Heart right ventricle (tissue), 16 donors: Measurements from ENCODE around the gene SUSD2. TPM values are rescaled to one million over a fixed set of nuclear protein-coding genes. Genes with fewer than 3 reads are reported as not detected.
A peak's percentile ranks its signal among the peaks of the same experiment; 100 is the strongest.

Experiments used
- ATAC-seq, 8 donors: fragments of 200-7000 bp; cut with Tn5 transposase; one replicate each; pipeline ENCODE4 v1.9.1; 2020; ENCODE audit warnings: mild to moderate bottlenecking in 8 of 8, moderate library complexity in 8 of 8, moderate number of reproducible peaks in 1 of 8
- DNase-seq, 2 donors: peaks; one replicate each; pipeline ENCODE4 v3.0.0-alpha.2; 2020
- H3K27ac ChIP-seq, 10 donors: fragments of 200-600 bp; sonication (generic) in 2 of 10; one replicate each; pipeline versions ENCODE4 v1.5.0 to v1.8.0; 2020 to 2022; ENCODE audit warnings: mild to moderate bottlenecking in 3 of 10
- H3K27me3 ChIP-seq, 7 donors: fragments of 200-600 bp; one replicate each; pipeline ENCODE4 v1.8.0; 2021 to 2022; ENCODE audit warnings: mild to moderate bottlenecking in 2 of 7
- H3K36me3 ChIP-seq, 9 donors: fragments of 200-600 bp; sonication (generic) in 1 of 9; one replicate each; pipeline versions ENCODE4 v1.5.0 to v1.8.0; 2020 to 2022; ENCODE audit warnings: mild to moderate bottlenecking in 2 of 9
- H3K4me1 ChIP-seq, 9 donors: fragments of 200-600 bp; sonication (generic) in 1 of 9; one replicate each; pipeline versions ENCODE4 v1.5.0 to v1.8.0; 2020 to 2022; ENCODE audit warnings: mild to moderate bottlenecking in 4 of 9
- H3K4me3 ChIP-seq, 10 donors: fragments of 200-600 bp; sonication (generic) in 2 of 10; one replicate each; pipeline versions ENCODE4 v1.5.0 to v1.8.0; 2020 to 2022; ENCODE audit warnings: mild to moderate bottlenecking in 7 of 10, moderate library complexity in 2 of 10
- H3K9me3 ChIP-seq, 11 donors: fragments of 200-600 bp in 10 of 11; sonication (generic) in 2 of 11; one replicate each; pipeline versions ENCODE4 v1.5.0 to v1.8.0; 2013 to 2022; ENCODE audit warnings: mild to moderate bottlenecking in 2 of 11, control low read depth in 1 of 11, moderate library complexity in 1 of 11
- WGBS, 2 donors: extraction: QIAGEN DNeasy Blood & Tissue Kit; methylation state at CpG; one replicate each; pipeline ENCODE4 v1.1.7; 2013; ENCODE audit warnings: inconsistent platforms in 1 of 2; 5-methylcytosine and 5-hydroxymethylcytosine counted together
- intact Hi-C, 10 donors: fragments of 100-400 bp; cut with DNase I; formaldehyde crosslinking; loops; one replicate each; pipeline versions ENCODE4 v1.11.1 to v1.14.2; 2022
- polyA plus RNA-seq, 2 donors: library from polyadenylated mRNA; stranded (reverse); fragments of 200-250 nt; gene quantifications; one replicate each; pipeline ENCODE4 v1.2.3, GENCODE V29; 2013
- total RNA-seq, 10 donors: library from RNA; stranded (reverse); fragmentation: NEBNext Ultra II Directional in 3 of 10; extraction: Animal tissue kit (Norgen Biotek cat#: 25700) in 3 of 10; gene quantifications; one replicate each; pipeline versions ENCODE4 v1.2.1 to v1.2.4, GENCODE V29; 2021 to 2023
- TF ChIP-seq, protein P1 (sequence below), 9 donors: fragments of 200-600 bp; sonication (generic) in 2 of 9; IDR thresholded peaks; one replicate each; pipeline versions ENCODE4 v1.5.0 to v1.8.0; 2021 to 2022; ENCODE audit warnings: antibody characterized with exemption in 9 of 9, mild to moderate bottlenecking in 5 of 9, moderate library complexity in 1 of 9
- donor health status: Arrhythmogenic right ventricular cardiomyopathy.
- donor health status: ischemic (EF 13 %, LVEDD 7.1; RV severe dilation, severe dysfunction).
- donor health status: healthy with polysubstance abuse.
- donor health status: DM: no; HTN: yes; CAD: no.
- donor health status: DM: no; HTN: no; CAD: no.
- donor health status: ischemic (EF 25% LVEDD 6.9; RV normal size, moderate dysfunction).
- donor health status: ischemic (EF 25% LVEDD 5.7; RV mildly dilated, moderate dysfunction).
- donor health status: healthy.
- donor health status: DM: yes; HTN: yes; CAD: no.
- donor health status: Ischemic cardiomyopathy.
- donor health status: ischemic (EF 35%, LVEDD 5.7; RV mildly dilated, moderate dysfunction).
- donor health status: nonischemic (EF 11% LVEDD 7.7; RV severe dilation, severe dysfunction).
- donor health status: DM: yes; HTN: yes; CAD: no.
- donor health status: PGD.
- donor health status: ischemic (EF 29% LVEDD 5.4; RV normal size, mild dysfunction).
- donor health status: nonischemic (EF 23%, LVEDD 6.1; RV moderate dilation, normal function).

The SUSD2 gene
- total and polyA plus RNA-seq, 12 donors: 0.57 to 6.7 (median 2.3) TPM

DNA sequence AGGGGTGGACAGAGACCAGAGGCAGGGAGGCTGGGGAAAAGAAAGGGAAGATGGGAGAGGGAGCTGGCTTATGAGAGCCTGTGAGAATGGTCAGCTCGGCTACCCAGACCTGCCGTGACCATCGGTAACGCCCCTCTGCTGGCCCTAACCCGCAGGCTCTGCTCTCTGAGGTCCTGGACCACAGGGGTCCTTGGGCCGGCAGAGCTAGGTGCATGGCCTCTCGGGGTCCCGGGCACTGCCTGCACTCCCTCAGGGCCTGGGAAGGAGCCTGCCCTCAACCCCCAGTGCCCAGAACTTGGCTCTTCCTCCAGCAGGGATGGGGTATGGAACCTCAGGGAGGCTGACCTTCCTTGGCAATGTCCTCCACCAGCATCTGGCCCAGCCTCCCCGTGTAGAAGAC is 50.4 kb downstream of the SUSD2 start:
- TF ChIP-seq, protein P1, sequence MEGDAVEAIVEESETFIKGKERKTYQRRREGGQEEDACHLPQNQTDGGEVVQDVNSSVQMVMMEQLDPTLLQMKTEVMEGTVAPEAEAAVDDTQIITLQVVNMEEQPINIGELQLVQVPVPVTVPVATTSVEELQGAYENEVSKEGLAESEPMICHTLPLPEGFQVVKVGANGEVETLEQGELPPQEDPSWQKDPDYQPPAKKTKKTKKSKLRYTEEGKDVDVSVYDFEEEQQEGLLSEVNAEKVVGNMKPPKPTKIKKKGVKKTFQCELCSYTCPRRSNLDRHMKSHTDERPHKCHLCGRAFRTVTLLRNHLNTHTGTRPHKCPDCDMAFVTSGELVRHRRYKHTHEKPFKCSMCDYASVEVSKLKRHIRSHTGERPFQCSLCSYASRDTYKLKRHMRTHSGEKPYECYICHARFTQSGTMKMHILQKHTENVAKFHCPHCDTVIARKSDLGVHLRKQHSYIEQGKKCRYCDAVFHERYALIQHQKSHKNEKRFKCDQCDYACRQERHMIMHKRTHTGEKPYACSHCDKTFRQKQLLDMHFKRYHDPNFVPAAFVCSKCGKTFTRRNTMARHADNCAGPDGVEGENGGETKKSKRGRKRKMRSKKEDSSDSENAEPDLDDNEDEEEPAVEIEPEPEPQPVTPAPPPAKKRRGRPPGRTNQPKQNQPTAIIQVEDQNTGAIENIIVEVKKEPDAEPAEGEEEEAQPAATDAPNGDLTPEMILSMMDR (IDR thresholded peaks at IDR 0.05): no peak
- H3K27ac ChIP-seq: no peak overlapping the region
- intact Hi-C loops: loop anchor here in 3 of 10 donors (5.0 kb wide), 2 partner anchors 34 to 44 kb away; no protein-coding TSS in a partner anchor
- 88 to 93% methylated on average over 9 of the region's 9 CpGs for WGBS, 2 donors
- no peak for DNase-seq
- no peak overlapping the region for H3K4me3 ChIP-seq
- H3K9me3 ChIP-seq: peaks cover 0 to 8% (median 0%) of the 10 kb centered on the region in 11 donors
- H3K27me3 ChIP-seq: no peaks in the 10 kb centered on the region
- peak in 1 of 8 donors; percentile 10 for ATAC-seq
- H3K4me1 ChIP-seq: peaks cover 0 to 5% (median 3%) of the 10 kb centered on the region in 9 donors
- H3K36me3 ChIP-seq: peaks cover 0 to 36% (median 0%) of the 10 kb centered on the region in 9 donors

DNA sequence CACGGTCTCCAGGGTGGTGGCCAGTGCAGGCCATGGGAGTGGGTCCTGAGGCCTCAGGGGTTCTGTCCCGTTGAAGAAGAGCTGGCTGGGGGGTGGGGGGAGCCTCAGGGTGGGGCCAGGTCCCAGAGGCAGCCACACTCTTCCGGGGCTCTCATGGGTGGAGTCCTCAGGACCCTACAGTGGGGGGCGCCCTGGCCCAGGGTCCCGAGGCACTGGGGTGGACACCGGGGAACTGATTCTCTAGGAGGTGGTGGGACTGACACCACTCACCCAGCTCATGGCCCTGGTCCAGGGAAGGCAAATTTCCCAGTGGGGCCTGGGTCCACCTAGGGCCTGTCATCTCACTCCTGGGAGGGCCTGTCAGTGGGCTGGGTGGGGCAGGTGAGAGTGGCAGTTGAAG is 50.8 kb downstream of the SUSD2 start:
- Histone ChIP-seq H3K36me3 (peaks cover 0 to 35% (median 0%) of the 10 kb centered on the region in 9 donors), H3K27ac (no peak overlapping the region), H3K9me3 (peaks cover 0 to 7% (median 0%) of the 10 kb centered on the region in 11 donors), H3K4me1 (peaks cover 0 to 5% (median 3%) of the 10 kb centered on the region in 9 donors), H3K4me3 (no peak overlapping the region), H3K27me3 (no peaks in the 10 kb centered on the region)
- intact Hi-C loops: loop anchor here in 3 of 10 donors (5.0 kb wide), 2 partner anchors 35 to 45 kb away; no protein-coding TSS in a partner anchor
- 88 to 94% methylated on average over 6 of the region's 6 CpGs for WGBS, 2 donors
- TF ChIP-seq, protein P1 (IDR thresholded peaks at IDR 0.05): no peak
- ATAC-seq (peak in 2 of 8 donors; percentile 7 to 19), DNase-seq (no peak)

DNA sequence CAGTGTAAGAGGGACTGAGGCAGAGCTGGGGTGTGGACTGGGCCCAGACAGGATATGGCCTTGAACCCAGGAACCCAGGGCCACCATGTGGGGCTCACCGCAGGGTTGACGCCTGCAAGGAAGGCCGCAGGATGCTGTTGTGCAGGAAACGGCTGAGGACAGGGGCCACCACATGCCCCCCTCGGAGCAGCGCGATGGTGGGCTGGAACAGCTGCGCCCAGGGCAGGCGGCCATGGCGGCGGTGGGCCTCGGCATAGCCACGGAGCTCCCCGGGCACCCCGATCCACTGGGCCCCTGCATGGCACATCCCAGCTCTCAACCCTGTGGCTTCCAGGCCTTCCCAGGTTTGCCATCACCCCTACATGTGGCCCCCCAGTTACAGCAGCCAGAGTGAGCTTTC is 51.4 kb downstream of the SUSD2 start:
- Histone ChIP-seq H3K9me3 (peaks cover 0 to under 1% (median 0%) of the 10 kb centered on the region in 11 donors), H3K4me1 (peaks cover 0 to 5% (median 3%) of the 10 kb centered on the region in 9 donors), H3K27ac (no peak overlapping the region), H3K4me3 (no peak overlapping the region), H3K36me3 (peaks cover 0 to 29% (median 0%) of the 10 kb centered on the region in 9 donors), H3K27me3 (no peaks in the 10 kb centered on the region)
- 94 to 96% methylated on average over 14 to 15 of the region's 15 CpGs for WGBS, 2 donors
- intact Hi-C loops: loop anchor here in 3 of 10 donors (5.0 kb wide), 2 partner anchors 35 to 45 kb away; no protein-coding TSS in a partner anchor
- DNase-seq: no peak
- no peak for ATAC-seq
- TF ChIP-seq, protein P1 (IDR thresholded peaks at IDR 0.05): no peak

DNA sequence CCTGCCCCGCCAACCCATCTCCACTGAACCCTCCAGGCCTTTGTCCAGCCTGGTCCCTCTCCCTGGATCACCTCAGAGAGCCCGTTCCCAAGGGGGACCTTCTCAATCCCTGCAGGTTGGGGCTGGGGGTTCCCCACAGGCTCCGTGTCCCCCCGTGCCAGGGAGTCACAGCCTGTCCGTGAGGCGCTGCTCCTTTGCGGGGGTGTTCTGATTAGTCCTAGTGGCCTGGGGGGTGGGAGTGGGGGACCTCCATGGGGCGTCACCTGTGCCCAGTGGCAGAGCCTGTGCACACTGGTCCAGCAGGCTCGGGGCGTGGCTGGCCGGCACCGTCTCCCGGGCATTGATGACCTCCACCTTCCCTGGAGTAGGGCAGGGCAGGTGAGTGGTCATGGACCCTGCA is 51.9 kb downstream of the SUSD2 start:
- H3K4me3 ChIP-seq: no peak overlapping the region
- no peaks in the 10 kb centered on the region for H3K27me3 ChIP-seq
- DNase-seq: no peak
- TF ChIP-seq, protein P1 (IDR thresholded peaks at IDR 0.05): no peak
- 97 to 98% methylated on average over 13 of the region's 13 CpGs for WGBS, 2 donors
- H3K9me3 ChIP-seq: no peaks in the 10 kb centered on the region
- peak in 3 of 8 donors; percentile 9 to 20 (median 19) for ATAC-seq
- H3K27ac ChIP-seq: no peak overlapping the region
- peaks cover 0 to 25% (median 0%) of the 10 kb centered on the region in 9 donors for H3K36me3 ChIP-seq
- intact Hi-C loops: loop anchor here in 3 of 10 donors (5.0 kb wide), 2 partner anchors 36 to 46 kb away; no protein-coding TSS in a partner anchor
- peaks cover 0 to 5% (median 3%) of the 10 kb centered on the region in 9 donors for H3K4me1 ChIP-seq
